8988T (cell line): Measurements from ENCODE around the gene KCTD10.

ENCODE experiments used
- DNase-seq: peaks from one replicate; pipeline ENCODE4 v3.0.0; 2011

The KCTD10 gene

DNA sequence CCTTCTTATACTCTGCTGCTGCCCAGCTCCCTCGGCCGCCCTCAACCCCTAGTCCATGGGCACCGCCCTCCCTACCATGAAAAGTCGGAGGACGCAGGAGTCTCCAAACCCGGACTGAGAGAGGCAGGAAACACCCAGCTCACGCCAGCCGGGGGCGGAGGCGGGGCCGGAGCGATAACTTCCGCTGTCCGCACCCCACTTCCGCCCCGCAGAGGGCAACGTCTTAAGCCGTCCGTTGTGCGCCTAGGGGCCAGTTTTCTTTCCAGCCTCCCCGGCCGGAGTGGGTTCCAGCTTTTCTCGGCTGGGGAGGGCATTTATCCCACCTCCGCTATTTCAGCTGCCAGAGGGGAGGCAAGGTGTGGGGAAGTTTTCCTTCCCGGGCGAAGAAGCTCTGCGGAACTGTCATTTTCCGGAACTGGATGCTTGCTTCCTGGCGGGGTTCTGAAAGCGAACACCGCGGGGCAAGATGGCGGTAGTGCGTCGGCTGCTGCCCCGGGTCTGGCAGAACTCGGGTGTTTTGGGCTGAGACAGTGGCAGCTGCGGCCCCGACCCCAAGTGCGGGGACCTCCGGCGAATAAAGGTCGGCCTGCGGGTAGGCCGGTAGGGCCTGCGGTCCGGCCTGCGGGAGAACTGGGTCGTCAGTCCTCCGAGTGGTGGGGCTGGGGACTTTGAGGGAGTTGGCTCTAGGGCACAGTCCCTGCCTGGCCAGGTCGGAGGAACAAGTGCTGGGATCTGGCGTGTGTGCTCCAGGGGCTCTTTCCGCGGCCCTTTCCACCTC is at the start of gene KCTD10, which contains the start of gene UBE3B:
Gene KCTD10 (minus strand): TSS at position 116 of the 778 bp plus-strand sequence. CDS start 38 bp downstream, at position 78.
Gene UBE3B (plus strand): TSS at position 450 of the 778 bp plus-strand sequence. CDS start 5,918 bp downstream, outside the sequence.
- peak; percentile 90 for DNase-seq

- DNase-seq: no peak
Observed at GRCh38 chr12:109525279-109525585, 48.1 kb upstream of the KCTD10 start.

DNA sequence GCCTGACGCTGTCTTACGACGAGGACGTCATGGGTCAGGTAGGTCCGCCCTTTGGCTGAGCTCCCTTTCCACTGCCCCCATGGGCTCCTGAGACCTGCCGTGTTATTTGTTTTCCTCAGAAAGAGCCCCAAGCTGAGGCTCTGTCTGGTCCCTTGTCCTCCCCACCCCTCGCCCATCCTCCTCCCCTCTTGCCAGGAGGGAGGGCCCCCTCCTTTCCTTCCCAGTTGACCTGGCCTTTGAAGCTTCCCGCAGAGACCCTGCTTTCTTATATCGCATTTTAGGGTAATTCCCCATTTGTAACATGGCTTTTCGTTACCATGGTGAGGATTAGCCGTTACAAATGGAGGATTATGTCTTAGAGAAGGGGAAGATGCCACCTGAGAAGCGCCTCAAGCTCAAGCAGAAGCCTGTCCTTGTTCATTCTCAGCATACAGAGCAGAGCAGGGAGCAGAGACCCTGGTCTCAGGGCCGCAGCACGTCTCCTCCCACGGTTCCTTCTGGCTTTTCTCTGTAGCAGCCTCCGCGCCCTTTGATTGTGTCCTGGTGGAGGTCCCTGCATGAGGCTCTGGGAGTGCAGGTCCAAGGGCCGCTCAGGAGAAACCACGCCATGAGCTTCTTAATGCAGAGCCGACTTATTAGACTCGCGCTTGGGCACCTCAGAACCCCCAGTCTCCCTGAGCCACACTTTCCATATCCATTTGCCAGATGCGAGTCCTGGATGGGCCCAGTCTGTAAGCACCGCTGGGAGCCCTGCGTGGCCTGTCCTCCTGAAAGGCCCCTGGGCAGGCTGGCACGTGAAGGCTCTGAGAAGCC is 47.6 kb upstream of the KCTD10 start:
- no peak for DNase-seq

DNA sequence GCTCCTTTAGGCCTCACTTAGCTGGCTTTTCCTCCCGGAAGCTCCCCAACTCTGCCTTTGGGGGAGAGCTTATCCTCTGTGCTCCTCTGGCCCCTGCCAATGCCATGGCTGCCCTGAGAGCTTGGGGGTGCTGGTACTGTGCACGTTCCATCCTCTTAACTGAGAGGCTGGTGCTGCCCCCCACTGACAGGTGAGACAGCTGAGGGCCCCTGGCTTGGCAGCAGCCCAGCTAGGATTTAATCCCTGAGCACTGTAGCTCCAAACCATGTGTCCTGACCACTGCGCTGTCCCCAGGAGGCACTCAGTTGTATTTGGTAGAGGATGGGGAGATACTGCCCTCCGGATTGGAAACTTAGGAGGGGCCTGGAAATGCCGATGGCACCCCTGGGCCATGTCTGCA is 46.4 kb upstream of the KCTD10 start:
- no peak for DNase-seq

DNA sequence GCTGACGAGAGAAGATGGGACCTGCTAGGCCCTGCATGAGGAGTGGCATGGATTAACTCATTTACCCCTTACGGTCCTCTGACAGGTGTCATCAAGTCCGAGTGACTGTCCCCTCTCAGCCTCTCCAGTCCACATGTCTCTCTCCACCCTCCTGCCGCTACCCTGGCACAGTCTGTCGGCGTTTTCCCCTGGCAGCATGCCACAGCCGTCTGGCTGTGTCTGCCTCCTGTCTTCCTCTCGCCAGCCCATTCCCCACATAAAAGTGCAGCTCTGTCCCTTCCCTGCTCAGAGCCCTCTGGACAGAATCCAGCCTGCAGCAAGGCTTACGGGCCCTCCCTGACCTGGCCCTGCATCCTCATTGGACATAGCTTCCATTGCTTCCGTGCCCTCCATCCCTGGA is 46.0 kb upstream of the KCTD10 start:
- no peak for DNase-seq

GRCh38 chr12:109521831-109522230 is 44.7 kb upstream of the KCTD10 start:
- no peak for DNase-seq

DNA sequence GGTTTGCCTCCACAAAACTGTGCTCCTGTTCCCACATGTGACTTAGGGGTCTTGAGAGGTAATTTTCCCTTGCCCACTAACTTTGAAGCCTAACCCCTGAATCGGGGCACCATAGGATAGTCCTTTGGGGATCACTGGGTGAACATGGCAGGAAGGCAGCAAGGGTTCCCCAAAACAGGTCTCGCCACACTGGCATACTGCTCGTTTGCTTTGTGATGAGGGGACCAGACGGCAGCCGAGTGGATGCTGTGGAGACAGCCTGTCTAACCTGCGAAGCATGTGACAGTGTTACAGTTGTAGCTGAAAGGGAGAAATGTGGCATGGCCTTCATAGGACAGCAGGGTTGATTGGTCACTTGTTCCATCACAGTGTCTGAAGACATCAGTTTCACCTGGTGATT is 42.7 kb upstream of the KCTD10 start:
- no peak for DNase-seq

DNA sequence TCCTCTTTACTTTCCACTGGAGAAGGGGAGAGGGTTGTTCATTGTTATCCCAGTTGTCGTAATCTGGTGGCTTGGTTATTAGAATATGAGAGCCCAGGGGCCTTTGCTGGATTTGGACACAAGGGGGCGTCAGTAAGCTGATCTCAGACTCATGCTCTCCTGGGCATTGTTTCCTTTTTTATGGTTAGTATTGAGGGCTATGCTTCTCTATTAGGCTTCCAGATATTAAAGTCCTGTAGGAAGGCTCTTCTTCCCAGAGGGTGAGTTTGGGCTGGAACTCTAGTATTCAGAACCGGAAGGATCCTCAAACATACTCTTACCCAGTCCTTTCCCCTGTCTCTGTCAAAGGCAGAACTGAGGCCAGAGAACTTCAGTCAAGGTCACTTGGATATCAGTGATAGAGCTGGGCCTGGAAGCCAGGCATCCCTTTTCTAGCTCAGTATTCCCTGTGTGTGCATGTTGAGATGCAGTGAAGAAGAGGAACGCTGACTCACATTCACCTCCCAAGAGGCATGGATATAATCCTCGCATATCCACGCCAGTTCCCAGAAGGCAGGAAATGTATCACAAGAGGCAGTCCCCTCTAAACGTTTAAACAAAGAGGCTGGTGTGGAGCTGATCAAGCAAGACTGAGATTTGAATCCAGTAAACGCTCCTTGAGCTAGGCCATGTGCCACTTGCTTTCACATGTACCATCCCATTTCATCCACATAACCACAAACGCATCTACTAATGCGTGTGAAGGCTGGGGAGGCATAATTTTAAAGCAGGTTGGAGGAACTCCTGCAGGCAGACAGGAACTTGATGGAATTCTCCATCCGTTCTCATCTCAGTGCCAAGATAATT is 41.9 kb upstream of the KCTD10 start:
- peak; percentile 56 for DNase-seq

DNA sequence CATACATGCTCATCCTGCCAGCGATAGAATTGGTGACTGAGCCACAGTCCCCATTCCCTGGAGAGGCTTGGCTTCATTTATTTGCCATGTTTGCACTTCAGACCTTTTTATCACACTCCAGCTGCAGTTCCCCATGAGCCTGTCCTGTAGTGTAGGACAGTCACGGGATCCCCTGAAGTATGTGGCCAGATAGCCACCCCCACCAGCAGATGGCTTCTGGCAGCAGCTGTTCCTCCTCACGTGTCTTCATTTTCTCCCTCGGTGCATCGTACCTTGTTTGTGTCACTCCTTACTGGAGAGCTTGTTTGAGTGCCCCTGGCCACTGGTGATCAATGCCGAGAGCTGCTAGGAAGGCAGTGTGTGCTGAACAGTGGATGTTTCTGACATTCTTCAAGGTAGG is 40.5 kb upstream of the KCTD10 start:
- DNase-seq: no peak

DNA sequence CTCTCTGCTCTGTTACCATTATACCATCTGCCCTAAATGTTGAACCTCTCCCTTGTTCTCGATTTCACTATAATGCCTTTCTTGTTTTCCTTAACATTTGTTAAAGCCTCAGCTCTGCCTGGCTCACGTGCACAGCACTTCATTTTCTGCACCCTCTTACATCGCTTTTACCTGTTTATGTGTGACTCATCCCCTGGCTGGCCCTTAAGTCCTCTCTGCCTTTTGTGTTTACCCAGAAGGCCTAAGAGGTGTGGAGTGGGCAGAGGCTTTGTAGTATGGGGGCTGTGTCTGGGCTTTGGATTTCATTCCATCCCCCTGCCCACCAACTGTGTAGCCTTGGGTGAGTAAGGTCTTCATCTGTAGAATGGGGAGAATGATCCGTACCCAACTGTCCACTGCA is 36.9 kb upstream of the KCTD10 start:
- DNase-seq: no peak

GRCh38 chr12:109513051-109513450 is 36.0 kb upstream of the KCTD10 start:
- no peak for DNase-seq

- no peak for DNase-seq
Observed at GRCh38 chr12:109512608-109513007, 35.5 kb upstream of the KCTD10 start.

DNA sequence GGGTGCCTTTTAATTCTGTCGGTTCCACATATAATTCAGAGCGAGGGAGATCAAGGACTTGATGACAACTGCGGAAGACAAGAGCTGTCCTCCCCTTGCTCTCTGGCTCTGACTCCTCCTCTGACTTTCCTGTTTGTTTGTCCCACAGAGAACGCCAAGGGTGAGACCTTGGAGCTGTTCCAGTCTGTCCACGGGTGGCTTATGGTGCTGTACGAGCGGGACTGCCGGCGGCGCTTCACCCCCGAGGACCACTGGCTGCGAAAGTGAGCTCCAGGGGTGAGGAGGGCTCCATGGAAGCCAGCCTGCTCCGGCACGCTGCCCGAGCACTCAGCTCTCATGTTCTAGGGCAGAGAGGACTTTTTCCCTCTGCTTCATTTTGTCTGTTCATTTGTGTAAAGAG is 33.1 kb upstream of the KCTD10 start:
- DNase-seq: no peak

DNA sequence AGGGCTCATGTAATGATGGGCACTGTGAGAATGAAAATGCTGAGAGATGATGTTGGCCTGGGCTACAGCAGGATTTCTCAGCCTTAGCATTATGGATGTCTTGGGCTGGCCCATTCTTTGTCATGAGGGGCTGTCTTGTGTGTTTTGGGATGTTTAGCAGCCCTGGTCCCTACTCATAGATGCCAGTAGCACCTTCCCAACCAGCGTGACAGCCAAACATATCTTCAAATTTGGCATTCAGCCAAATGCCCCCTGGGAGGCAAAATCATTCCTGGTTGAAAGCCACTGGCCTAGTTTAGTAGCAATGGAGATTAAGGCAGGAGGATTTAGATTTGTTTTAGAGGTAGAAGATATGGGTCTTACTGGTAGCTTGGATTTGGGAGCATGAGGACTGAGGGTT is 27.0 kb upstream of the KCTD10 start:
- DNase-seq: no peak

DNA sequence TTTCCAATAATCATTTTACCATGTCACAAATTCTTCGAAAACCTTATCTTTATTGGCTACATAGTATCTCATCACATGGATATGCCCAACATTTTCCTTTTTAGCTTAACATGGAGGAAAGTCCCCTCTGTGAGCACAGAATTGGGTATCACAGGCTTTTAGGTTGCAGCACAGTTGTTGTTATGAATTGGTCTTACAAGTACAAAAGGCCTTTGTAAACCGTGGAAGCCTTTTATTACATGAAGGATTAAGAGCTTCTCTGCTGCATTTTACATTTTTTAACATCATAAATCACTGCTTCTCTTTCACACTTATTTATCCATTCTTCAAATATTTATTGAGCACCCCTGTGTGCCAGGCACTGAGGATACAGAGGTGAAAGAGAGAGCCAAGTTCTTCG is 26.5 kb upstream of the KCTD10 start:
- no peak for DNase-seq

DNA sequence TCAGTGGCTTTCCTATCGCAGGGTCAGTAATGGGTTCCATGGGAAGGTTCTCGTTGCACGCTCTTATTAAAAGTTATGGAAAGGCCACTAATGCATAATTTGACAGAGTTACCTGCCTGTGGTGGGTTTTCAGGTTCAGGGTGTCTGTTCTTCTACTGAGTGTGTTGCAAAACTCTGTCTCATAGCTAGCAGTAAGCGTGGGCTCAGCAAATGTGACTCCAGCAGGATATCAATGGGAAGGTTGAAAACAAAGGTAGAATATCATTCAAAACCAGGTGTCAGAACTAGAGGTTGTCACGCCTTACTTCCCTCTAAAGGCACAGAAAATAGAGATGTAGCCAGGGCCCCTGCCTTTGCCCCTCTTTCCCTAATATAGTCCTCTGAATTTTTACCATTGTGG is 25.2 kb upstream of the KCTD10 start:
- DNase-seq: no peak

DNA sequence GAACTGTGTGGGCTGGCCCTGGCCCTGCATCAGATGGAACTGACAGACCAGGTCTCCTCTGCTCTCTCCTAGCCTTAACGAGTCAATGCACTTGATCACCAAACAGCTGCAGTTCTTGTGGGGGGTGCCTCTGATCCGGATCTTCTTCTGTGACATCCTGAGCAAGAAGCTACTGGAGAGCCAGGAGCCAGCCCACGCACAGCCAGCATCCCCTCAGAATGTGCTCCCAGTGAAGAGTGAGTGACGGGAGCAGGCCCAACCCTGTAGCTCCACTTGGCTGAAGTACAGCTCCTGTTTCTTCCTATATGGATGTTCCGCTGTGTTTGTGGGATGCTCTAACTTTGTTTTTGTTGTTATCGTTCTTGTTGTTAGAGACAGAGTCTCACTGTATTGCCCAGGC is 24.2 kb upstream of the KCTD10 start:
- no peak for DNase-seq

DNA sequence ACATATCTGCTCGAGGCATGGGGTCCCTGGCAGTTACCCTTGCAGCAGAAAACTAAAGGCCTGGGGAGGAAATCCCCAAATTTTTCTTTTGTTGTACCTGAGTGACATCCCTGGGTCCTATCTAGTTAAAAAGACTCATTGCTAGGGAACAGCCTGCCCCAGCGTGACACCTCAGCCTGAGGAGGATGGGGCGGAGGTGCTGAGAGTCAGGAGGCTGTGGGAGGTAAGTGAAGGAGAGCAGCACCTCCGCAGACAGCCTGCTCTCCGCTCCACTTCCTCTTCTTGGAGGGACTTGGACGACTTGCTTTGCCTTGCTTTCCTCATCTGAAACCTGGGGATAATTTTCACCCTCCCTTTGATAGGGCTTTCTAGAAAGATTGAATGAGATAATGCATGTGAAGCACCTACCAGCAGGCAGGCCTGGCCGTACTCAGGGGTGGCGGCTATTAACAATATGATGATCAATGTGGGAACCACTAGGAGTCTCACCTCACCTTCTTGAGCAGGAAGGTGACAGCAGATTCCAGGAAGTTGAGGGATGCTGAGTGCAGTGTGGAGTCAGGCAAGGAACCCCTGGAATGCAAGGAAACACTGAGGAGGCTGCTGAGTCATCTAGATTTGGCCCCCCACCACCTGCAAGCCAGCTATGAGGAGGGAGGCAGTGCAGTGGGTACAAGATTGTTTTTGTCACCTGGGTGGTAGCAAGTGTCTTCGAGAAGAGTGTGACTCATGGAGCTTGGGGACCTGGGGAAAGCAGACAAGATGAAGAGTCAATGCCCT is 23.5 kb upstream of the KCTD10 start:
- DNase-seq: no peak

DNA sequence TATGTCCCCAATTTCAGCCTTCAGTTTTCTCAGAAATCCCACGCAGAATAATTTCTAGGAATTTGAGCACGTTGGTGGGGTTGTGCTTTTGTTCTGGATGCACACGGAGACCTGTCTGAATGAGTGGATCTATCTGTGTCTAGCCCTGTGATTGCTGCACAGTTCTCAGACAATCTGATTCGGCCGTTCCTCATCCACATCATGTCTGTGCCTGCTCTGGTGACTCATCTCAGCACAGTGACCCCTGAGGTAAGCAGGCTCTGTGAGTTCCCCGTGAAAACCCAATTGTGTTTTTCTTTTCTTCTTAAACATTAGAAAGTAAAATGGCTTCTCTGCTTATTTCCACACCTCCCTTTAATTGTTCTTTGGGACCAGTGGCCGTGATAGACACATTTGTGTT is 20.6 kb upstream of the KCTD10 start:
- no peak for DNase-seq

GRCh38 chr12:109496306-109496705 is 19.2 kb upstream of the KCTD10 start:
- no peak for DNase-seq

DNA sequence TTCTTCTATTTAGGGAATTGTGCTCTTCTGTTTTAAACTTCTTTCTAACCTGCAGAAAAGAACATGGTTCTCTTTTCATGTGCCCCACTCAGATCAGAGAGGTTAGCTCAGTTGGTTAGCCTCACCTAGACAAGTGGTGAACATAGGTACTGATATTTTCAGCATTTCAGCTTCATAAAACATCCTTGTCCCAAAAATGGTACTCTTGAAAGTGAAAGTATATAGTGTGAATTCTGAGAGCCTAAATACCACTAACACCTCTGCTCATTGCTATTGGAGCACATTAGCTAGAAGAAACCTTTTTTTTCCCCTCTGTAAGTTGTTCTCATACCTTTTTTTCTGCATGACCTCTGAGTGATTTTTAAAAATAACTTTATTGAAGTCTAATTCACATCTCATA is 17.9 kb upstream of the KCTD10 start:
- no peak for DNase-seq

DNA sequence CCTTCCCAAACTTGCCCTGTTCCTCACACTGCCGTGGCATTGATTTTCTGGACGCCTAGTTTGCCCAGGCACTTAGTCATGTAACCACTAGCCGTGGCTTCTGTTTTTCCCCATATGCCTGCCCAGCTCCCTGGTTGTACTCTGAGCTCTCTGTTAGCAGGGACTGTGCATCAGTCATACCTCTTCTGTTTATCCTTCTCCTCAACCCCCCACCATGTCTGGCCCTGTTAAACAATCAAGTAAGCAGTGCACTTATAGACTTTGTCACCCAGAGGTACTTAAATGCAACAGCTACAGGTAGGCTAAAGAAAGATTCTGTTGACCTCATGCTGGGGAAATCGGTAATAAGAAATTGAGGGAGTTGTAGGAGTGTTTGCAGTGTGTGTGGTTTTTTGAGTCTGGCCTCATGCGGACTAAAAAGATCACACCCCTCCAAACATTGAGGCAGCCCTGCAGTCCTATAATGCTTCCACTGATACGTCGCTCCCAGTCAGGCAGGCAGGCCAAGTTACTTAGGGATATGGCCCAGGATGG is 17.3 kb upstream of the KCTD10 start:
- no peak for DNase-seq
